NB4 (cell line): ENCODE data around the gene EIF4B.

Experiments
- MYC ChIP-seq: IDR thresholded peaks from 2 replicates; pipeline ENCODE4 v1.6.1; 2011; ENCODE audit warnings: low read depth, low read length
- POLR2A ChIP-seq: IDR thresholded peaks from 2 replicates; pipeline ENCODE4 v1.6.1; 2011; ENCODE audit warnings: mild to moderate bottlenecking; ENCODE audit not compliant: insufficient read length; ENCODE audit errors: extremely low read depth
- TF ChIP-seq, protein P1 (sequence below): IDR thresholded peaks from one replicate; pipeline ENCODE4 v1.5.1; 2012; ENCODE audit warnings: low read depth, low read length
- TF ChIP-seq, protein P2 (sequence below): IDR thresholded peaks from 2 replicates; pipeline ENCODE4 v1.6.1; 2011; ENCODE audit warnings: low read depth, low read length

DNA sequence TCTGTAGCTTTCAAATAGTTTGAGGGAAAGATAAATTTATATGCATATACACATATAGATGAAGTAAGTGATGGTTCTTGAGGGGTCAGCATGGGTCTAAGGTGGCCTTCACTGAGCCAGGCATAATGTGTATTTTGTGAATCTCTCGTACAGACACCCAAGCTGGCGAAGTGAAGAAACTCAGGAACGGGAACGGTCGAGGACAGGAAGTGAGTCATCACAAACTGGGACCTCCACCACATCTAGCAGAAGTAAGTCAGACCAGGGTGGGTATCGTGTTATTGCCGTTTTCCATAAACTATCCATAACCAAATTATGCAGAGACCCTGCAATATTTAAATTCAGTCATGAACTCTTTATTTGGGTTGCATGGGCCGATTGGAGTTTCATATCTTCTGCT is 28.2 kb downstream of the EIF4B start:
- TF ChIP-seq, protein P1, sequence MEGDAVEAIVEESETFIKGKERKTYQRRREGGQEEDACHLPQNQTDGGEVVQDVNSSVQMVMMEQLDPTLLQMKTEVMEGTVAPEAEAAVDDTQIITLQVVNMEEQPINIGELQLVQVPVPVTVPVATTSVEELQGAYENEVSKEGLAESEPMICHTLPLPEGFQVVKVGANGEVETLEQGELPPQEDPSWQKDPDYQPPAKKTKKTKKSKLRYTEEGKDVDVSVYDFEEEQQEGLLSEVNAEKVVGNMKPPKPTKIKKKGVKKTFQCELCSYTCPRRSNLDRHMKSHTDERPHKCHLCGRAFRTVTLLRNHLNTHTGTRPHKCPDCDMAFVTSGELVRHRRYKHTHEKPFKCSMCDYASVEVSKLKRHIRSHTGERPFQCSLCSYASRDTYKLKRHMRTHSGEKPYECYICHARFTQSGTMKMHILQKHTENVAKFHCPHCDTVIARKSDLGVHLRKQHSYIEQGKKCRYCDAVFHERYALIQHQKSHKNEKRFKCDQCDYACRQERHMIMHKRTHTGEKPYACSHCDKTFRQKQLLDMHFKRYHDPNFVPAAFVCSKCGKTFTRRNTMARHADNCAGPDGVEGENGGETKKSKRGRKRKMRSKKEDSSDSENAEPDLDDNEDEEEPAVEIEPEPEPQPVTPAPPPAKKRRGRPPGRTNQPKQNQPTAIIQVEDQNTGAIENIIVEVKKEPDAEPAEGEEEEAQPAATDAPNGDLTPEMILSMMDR: no peak
- TF ChIP-seq, protein P2, sequence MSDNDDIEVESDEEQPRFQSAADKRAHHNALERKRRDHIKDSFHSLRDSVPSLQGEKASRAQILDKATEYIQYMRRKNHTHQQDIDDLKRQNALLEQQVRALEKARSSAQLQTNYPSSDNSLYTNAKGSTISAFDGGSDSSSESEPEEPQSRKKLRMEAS: no peak
- TF ChIP-seq POLR2A (no peak), MYC (no peak)
